Posterior cingulate gyrus (tissue), 11 donors: ENCODE results near the gene IGHMBP2.
A peak's percentile ranks its signal among the peaks of the same experiment; 100 is the strongest.

Experiments used
- DNase-seq, 10 donors: peaks; one replicate each; pipeline versions ENCODE4 v3.0.0 to v3.0.0-alpha.2; 2020 to 2021; ENCODE audit warnings: mixed read lengths in 3 of 10
- intact Hi-C: fragments of 100-400 bp; cut with DNase I; formaldehyde crosslinking; loops from one replicate; pipeline ENCODE4 v1.15.1; 2023

IGHMBP2 gene

GRCh38 chr11:68936676-68937620 lies 33.3 kb downstream of the IGHMBP2 start:
- peak in 2 of 10 donors; percentile 48 to 67 for DNase-seq
- intact Hi-C loops = no loop called here

GRCh38 chr11:68938088-68938487 lies 34.4 kb downstream of the IGHMBP2 start:
- intact Hi-C loops = no loop called here
- DNase-seq = peak in 2 of 10 donors; percentile 64 to 72

DNA sequence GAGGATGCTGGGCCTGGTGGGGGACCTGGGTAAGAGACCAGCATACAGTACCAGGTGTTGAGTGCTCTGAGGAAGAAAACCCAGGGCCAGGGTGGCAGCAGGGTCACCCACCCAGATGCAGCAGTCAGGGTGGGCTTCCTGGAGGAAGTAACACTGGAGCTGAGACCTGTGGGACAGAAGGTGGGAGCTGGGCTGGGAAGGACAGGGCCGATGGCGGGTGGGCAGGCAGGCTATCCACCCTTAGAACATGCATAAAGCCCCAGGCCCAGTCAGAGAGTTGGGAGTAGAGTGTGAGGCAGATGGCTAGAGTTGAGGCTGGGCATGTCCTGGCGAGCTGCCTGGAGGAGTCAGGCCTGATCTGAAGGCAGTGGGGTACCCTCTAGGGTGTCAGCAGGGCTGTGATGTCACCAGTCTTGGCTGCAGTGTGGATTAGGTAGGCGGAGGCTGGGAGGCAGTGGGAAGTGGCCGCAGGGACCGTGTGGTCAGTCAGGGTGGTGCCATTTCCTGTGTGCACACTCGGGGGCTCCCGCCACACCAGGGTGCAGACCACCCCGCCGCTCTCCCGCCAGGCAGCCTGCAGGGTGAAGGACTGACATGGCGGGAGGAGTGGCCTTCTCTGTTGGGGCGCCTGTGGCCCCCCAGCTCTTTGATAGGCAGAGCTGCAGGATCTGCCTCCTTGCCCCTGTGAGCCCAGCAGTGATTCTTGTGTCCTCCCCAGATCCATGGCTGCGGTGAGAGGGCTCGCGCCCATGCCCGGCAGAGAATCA lies 35.3 kb downstream of the IGHMBP2 start:
- peak in 2 of 10 donors; percentile 57 to 59 for DNase-seq
- intact Hi-C loops = no loop called here

DNA sequence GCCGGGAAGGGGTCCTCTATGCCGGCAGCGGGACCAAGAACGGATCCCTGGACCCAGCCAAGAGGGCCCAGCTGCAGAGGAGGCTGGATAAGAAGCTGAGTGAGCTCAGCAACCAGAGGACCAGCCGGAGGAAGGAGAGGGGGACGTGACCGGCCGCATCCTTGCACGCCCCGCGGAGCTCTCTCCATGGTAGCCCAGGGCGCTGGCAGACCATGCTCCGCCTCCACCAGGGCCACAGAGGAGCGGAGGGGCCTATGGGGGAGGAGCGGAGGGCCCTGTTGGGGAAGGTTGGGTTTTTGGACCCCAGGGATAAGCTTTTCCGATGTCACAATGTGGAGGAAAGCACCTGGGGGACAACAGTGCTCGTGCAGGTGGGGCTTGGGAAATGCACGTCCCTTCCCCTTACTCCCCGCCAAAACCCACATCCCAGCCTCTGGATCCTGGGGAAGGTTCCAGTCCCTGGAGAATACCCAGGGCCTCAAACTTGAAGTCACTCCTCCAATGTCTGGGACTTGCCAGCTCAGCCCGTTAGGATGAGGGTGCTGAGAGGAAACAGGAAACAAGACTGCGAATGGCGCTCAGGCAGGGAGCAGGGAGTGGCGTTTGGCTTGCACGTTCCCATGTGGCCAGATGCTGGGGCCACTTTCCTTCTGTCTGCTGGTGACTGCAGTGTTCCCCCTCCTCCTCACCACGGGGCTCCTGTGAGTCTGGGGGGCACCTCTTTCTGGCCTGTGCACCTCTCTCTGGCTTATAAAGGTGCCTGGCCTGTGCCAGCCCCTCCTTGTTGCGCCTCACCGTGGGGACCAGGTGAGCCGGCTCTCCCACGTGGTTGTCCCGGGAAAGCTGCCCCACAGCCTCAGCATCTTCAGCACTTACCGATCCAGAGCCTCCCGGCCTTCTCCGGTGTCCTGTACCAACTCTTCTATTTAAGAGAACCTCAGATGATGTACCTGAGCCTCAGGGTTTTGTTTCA lies 36.2 kb downstream of the IGHMBP2 start:
- intact Hi-C loops = no loop called here
- DNase-seq = peak in 3 of 10 donors; percentile 35 to 66 (median 55)

GRCh38 chr11:68940651-68941323 lies 37.1 kb downstream of the IGHMBP2 start:
- DNase-seq = peak in 3 of 10 donors; percentile 29 to 78 (median 44)
- intact Hi-C loops = no loop called here

- peak in 3 of 10 donors; percentile 45 to 79 (median 74) for DNase-seq
- intact Hi-C loops = no loop called here
Observed at GRCh38 chr11:68941324-68942094, 37.8 kb downstream of the IGHMBP2 start.

DNA sequence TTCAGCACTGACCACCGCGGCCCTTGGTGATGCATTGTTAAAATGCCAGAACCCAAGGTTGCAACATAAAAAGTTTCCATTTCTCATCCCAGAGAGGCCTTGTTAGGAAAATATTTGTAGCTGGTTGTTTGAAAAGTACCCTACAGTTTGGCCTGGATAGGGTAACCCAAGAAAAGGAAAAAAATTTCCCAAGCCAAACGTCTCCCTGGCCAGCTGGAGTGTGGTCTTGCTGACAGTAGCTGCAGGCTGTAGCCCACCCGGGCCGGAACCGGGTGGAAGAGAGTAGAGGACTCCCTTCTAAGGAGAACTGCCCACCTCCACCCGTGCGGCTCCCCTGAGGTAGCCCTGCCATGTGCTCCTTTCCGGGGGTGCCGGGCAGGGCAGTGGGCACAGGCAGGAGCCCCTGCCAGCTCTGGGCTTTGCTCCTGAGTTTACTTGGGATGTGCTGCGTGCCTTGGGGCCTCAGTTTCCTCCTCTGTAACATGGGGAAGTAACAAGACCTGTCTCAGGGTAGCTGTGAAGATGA lies 38.5 kb downstream of the IGHMBP2 start:
- intact Hi-C loops = no loop called here
- DNase-seq = peak in 3 of 10 donors; percentile 47 to 78 (median 58)

- peak in 3 of 10 donors; percentile 5 to 76 (median 54) for DNase-seq
Observed at GRCh38 chr11:68942751-68943271, 39.1 kb downstream of the IGHMBP2 start.

DNA sequence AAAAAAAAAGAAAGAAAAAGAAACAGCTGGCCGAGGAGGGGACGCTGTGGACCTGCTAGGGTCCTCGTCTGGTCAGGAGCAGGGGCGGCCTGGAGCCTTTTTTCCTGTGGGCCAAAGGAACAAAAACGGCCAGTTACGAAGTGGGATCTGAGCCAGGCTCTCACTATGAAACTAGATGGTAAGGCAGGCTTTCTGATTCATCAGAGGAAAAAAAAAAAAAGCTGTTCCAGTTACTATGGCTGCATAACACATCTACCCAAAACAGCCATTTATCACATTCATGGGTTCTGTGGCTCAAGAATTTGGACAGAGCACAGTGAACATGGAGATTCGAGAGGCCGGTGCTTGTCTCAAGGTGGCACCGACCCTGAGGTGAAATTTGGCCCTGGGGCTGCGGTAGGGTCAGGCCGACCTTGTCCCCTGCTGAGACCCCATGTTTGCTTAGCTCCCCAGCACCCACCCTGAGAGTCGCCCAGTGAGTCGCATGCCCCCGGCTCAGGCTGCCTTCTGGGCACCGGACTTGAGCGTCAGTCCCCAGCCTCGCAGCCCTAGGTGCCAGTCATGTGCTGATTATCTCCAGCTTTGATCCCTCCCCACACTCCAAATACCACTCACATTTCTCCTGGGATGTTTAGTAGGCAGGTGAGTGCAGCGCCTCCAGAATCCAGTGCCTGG lies 42.9 kb downstream of the IGHMBP2 start:
- intact Hi-C loops = no loop called here
- peak in 2 of 10 donors; percentile 80 to 85 for DNase-seq

More at GRCh38 chr11:68942751-68943271, 39.1 kb downstream of the IGHMBP2 start:
- intact Hi-C loops = no loop called here

DNA sequence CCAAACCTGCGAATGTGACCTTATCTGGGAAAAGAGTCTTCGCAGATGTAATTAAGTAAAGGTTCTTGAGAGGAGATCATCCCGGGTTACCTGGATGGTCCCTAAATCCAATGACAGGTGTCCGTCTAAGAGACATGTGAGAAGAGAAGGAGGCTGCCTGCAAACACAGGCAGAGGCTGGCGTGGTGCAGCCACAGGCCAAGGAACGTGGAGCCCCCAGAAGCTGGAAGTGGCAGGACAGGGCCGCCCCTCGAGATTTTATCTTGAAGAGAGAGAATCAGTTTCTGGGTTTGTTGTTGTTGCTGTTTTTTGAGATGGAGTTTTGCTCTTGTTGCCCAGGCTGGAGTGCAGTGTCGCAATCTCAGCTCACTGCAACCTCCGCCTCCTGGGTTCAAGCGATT lies 43.5 kb downstream of the IGHMBP2 start:
- intact Hi-C loops = no loop called here
- DNase-seq = peak in 2 of 10 donors; percentile 4 to 72

DNA sequence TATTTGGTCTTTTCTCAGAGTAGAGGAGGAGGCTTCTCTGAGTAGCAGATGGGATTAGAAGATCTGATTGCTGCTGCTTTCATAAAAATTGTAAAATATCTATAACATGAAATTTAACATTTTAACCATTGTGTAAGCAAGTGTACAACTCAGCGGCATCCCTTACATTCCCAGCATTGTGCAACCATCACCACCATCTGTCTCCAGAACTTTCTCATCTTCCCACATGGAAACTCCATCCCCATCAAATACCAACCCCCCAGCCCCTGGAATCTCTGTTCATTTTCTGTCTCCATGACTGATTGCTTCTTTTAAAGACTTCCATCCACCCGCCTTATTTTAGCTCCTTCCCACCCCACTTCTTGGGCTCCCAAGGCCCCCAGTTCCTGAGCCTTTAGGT lies 44.8 kb downstream of the IGHMBP2 start:
- intact Hi-C loops = no loop called here
- peak in 1 of 10 donors; percentile 3 for DNase-seq

- intact Hi-C loops = no loop called here
- DNase-seq = peak in 2 of 10 donors; percentile 65 to 69
Observed at GRCh38 chr11:68948935-68949334, 45.2 kb downstream of the IGHMBP2 start.

DNA sequence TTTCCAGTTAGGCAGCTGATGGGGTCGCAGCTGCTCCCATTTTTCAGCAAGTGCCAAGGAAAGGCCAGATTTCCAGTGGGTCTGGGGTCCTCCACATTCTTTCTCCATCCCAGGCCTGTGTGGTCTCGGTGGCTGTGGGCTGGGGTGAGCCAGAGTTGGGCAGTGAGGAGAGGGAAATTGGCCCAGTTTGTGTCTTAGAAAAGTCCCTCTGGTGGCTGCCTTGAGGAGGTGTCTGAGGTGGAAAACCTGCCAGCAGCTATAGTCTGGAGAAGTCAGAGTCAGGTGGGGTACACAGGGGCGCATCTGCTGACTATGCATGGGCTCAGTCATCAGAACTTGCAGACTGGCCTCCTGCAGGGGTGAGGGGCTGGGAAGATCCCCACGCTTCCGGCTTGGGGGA lies 46.6 kb downstream of the IGHMBP2 start:
- intact Hi-C loops = no loop called here

DNA sequence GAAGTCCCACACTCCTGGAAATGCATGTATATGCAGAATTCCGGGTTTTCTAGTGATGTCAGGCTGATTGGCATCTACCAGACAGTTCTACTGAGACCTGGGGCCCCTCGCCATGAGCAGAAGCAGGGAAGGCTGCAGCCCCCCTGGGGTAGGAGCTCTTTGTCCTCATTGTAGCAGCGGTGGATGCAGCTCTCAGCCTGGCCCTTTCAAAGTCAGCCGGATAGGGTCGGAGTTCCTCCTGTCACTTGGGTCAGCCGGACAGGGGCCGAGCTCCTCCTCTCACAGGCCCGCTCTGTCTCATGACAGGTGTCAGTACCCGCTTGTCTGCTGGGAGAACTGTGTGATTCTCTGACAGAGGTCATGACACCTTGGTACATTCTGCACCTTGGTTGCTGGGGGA lies 47.1 kb downstream of the IGHMBP2 start:
- peak in 1 of 10 donors; percentile 57 for DNase-seq
- intact Hi-C loops = no loop called here

More for the DNA sequence above, 46.6 kb downstream of the IGHMBP2 start:
- peak in 2 of 10 donors; percentile 31 to 50 for DNase-seq

GRCh38 chr11:68954836-68955606 lies 51.3 kb downstream of the IGHMBP2 start:
- intact Hi-C loops = no loop called here
- DNase-seq = peak in 1 of 10 donors; percentile 46

DNA sequence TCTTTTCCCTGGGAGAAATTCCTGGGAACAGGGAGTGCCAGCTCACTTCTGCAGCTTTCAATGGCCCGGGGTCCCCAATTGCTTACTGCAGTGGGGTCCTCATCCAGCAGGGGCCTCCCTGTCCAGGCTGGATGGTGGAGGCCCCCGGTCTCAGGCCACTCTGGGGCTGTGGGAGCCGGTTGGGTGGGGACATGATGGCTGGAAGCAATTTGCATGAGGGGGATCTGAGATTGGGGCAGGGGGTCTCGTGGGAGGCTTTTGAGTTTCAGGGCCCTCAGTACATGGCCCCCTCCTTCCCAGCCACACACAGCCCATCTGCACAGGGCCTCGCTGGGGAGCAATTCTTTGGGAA lies 51.9 kb downstream of the IGHMBP2 start:
- intact Hi-C loops = no loop called here
- DNase-seq = peak in 1 of 10 donors; percentile 15

DNA sequence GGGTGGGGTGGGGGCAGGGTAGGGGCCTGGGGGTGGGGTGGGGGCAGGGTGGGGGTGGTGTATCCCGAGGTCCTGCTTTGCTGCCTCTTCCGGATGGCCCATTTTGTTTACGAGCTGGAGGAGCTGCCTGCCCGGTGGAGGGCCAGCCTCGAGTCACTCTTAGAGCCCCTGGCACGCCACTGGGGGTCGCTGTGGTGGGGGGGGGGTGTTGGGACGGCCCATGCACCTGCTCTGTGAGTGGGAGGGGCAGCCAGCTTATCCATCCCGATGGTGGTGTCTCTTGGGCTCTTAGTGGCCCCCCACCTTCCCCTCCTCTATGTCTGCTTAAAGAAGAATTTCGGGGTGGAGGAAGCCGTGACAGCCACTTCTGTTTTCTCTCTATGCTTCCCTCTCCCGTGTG lies 52.5 kb downstream of the IGHMBP2 start:
- intact Hi-C loops = no loop called here

More for the DNA sequence above, 52.5 kb downstream of the IGHMBP2 start:
- DNase-seq = peak in 1 of 10 donors; percentile 5
